H1 (cell line): ENCODE results near the gene STEAP1.

Experiments used
- ATF2 ChIP-seq: IDR thresholded peaks from 2 replicates; pipeline ENCODE4 v1.6.1; 2012; ENCODE audit warnings: low read length, inconsistent platforms
- BRCA1 ChIP-seq: IDR thresholded peaks from 2 replicates; pipeline ENCODE4 v1.6.1; 2012; ENCODE audit warnings: low read depth, low read length, improper control_type of control experiment
- CTCF ChIP-seq, 3 experiments: IDR thresholded peaks; 1 replicate in 2 of 3; 2 replicates in 1 of 3; pipeline versions ENCODE4 v1.5.1 to v1.6.1; 2011; ENCODE audit warnings: low read length in 3 of 3, mild to moderate bottlenecking in 3 of 3, inconsistent platforms in 2 of 3, low read depth in 1 of 3, moderate library complexity in 1 of 3; ENCODE audit not compliant: insufficient read depth in 1 of 3; ENCODE audit errors: control extremely low read depth in 1 of 3
- EP300 ChIP-seq, 2 experiments: IDR thresholded peaks; 1 replicate in 1 of 2; 2 replicates in 1 of 2; pipeline ENCODE4 v1.6.1; 2011 to 2012; ENCODE audit warnings: low read depth in 2 of 2, low read length in 2 of 2, mild to moderate bottlenecking in 2 of 2, borderline replicate concordance in 1 of 2, inconsistent platforms in 1 of 2, moderate library complexity in 1 of 2
- EZH2 ChIP-seq: fragments of 200-600 bp; sonication (generic); IDR thresholded peaks from 2 replicates; pipeline ENCODE4 v1.7.1; 2012; ENCODE audit warnings: low read depth, mild to moderate bottlenecking, moderate library complexity, low read length, inconsistent platforms; ENCODE audit not compliant: severe bottlenecking
- NRF1 ChIP-seq: IDR thresholded peaks from 2 replicates; pipeline ENCODE4 v1.6.1; 2011; ENCODE audit warnings: mild to moderate bottlenecking, low read depth, low read length, improper control_type of control experiment
- RAD21 ChIP-seq, 2 experiments: IDR thresholded peaks in 1 of 2; conservative IDR thresholded peaks in 1 of 2; 2 replicates each; pipeline ENCODE4 v1.6.1; 2011; ENCODE audit warnings: low read depth in 2 of 2, low read length in 2 of 2, improper control_type of control experiment in 1 of 2, inconsistent platforms in 1 of 2, mild to moderate bottlenecking in 1 of 2, moderate library complexity in 1 of 2
- SP1 ChIP-seq: IDR thresholded peaks from 2 replicates; pipeline ENCODE4 v1.6.1; 2011; ENCODE audit warnings: low read depth, low read length
- SP2 ChIP-seq: IDR thresholded peaks from 2 replicates; pipeline ENCODE4 v1.6.1; 2012; ENCODE audit warnings: mild to moderate bottlenecking, low read length, inconsistent platforms
- TAF1 ChIP-seq: IDR thresholded peaks from 2 replicates; pipeline ENCODE4 v1.6.1; 2011; ENCODE audit warnings: mild to moderate bottlenecking, low read depth, low read length
- TEAD4 ChIP-seq: IDR thresholded peaks from 2 replicates; pipeline ENCODE4 v1.6.1; 2012; ENCODE audit warnings: low read depth, low read length, inconsistent platforms, mixed read lengths
- TF ChIP-seq, protein P1 (sequence below): IDR thresholded peaks from 2 replicates; pipeline ENCODE4 v1.6.1; 2011; ENCODE audit warnings: low read length, improper control_type of control experiment

DNA sequence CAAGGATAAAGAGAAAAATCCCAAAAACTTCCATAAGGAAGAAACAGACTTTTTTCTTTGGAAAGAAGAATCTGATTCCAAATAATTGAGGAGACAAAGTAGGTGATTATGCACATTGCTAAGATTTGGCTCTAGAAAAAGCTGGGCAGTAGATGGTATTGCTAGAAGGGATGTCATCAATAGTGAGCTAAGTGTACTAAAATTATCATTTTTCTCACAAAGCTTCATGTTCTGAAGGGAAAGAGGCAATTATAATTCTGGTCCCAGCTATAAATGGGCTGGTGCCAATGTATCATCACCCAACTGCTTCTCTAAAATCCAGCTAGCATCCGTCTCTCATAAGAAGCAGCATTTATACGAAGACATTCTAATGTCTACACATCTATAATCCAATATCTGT is 23.9 kb downstream of the STEAP1 start:
- TF ChIP-seq EP300 (IDR thresholded peaks at IDR 0.05; ENCODE audit: borderline replicate concordance in 1 of 2, low read depth in 2 of 2, low read length in 2 of 2) (no peak), CTCF (IDR thresholded peaks at IDR 0.05; ENCODE audit: control extremely low read depth in 1 of 3, insufficient read depth in 1 of 3, low read depth in 1 of 3, low read length in 3 of 3) (no peak), RAD21 (IDR thresholded peaks at IDR 0.05 in 1 of 2, conservative IDR thresholded peaks at IDR 0.05 in 1 of 2; ENCODE audit: low read depth in 2 of 2, low read length in 2 of 2) (no peak), ATF2 (no peak), TEAD4 (no peak), SP2 (no peak), EZH2 (no peak), SP1 (no peak), TAF1 (no peak), BRCA1 (no peak), NRF1 (no peak)
- TF ChIP-seq, protein P1, sequence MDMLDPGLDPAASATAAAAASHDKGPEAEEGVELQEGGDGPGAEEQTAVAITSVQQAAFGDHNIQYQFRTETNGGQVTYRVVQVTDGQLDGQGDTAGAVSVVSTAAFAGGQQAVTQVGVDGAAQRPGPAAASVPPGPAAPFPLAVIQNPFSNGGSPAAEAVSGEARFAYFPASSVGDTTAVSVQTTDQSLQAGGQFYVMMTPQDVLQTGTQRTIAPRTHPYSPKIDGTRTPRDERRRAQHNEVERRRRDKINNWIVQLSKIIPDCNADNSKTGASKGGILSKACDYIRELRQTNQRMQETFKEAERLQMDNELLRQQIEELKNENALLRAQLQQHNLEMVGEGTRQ, result no peak
